H9 (cell line): Measurements from ENCODE around the gene C1orf105. TPM values are rescaled to one million over a fixed set of nuclear protein-coding genes. Genes with fewer than 3 reads are reported as not detected.

ENCODE experiments used
- DNase-seq: peaks from one replicate; pipeline ENCODE4 v3.0.0-alpha.2; 2017
- H2AFZ ChIP-seq: one replicate; pipeline ENCODE4 v1.6.1; 2013; ENCODE audit warnings: mild to moderate bottlenecking, low read length, control low read depth, moderate library complexity
- H2AK5ac ChIP-seq: 2 replicates; pipeline ENCODE4 v1.6.1; 2013; ENCODE audit warnings: low read length, control low read depth, mixed read lengths; ENCODE audit not compliant: insufficient read length
- H2BK120ac ChIP-seq: one replicate; pipeline ENCODE4 v1.6.1; 2013; ENCODE audit warnings: low read depth, mild to moderate bottlenecking, low read length, control low read depth, inconsistent platforms; ENCODE audit not compliant: poor library complexity, severe bottlenecking
- H2BK12ac ChIP-seq: 2 replicates; pipeline ENCODE4 v1.6.1; 2013; ENCODE audit warnings: low read length, control low read depth, mixed read lengths, low read depth; ENCODE audit not compliant: insufficient read length
- H2BK15ac ChIP-seq: 2 replicates; pipeline ENCODE4 v1.6.1; 2013; ENCODE audit warnings: low read depth, low read length, control low read depth
- H2BK20ac ChIP-seq: one replicate; pipeline ENCODE4 v1.6.1; 2013; ENCODE audit warnings: low read depth, mild to moderate bottlenecking, low read length, control low read depth, inconsistent platforms; ENCODE audit not compliant: poor library complexity, severe bottlenecking
- H2BK5ac ChIP-seq: 2 replicates; pipeline ENCODE4 v1.6.1; 2013; ENCODE audit warnings: low read length, control low read depth, mixed read lengths; ENCODE audit not compliant: insufficient read length
- H3K14ac ChIP-seq: 2 replicates; pipeline ENCODE4 v1.6.1; 2013; ENCODE audit warnings: low read length, control low read depth; ENCODE audit not compliant: insufficient read depth
- H3K18ac ChIP-seq: 2 replicates; pipeline ENCODE4 v1.6.1; 2013; ENCODE audit warnings: low read depth, mild to moderate bottlenecking, mixed read lengths, low read length, control low read depth; ENCODE audit not compliant: insufficient read length
- H3K23ac ChIP-seq: 2 replicates; pipeline ENCODE4 v1.6.1; 2013; ENCODE audit warnings: low read length, control low read depth, mixed read lengths, low read depth; ENCODE audit not compliant: insufficient read length
- H3K23me2 ChIP-seq: 2 replicates; pipeline ENCODE4 v1.6.1; 2013; ENCODE audit warnings: low read depth, mild to moderate bottlenecking, mixed read lengths, low read length, control low read depth; ENCODE audit not compliant: insufficient read length, poor library complexity, severe bottlenecking
- H3K27ac ChIP-seq: 2 replicates; pipeline ENCODE4 v1.5.1; 2013; ENCODE audit warnings: low read length, control low read depth, mixed read lengths, low read depth; ENCODE audit not compliant: insufficient read length
- H3K27me3 ChIP-seq: 2 replicates; pipeline ENCODE4 v1.6.1; 2013; ENCODE audit warnings: low read length, control low read depth, inconsistent platforms; ENCODE audit not compliant: insufficient read depth
- H3K4ac ChIP-seq: 2 replicates; pipeline ENCODE4 v1.6.1; 2013; ENCODE audit warnings: low read depth, mild to moderate bottlenecking, control low read depth, inconsistent platforms, low read length, moderate library complexity
- H3K4me1 ChIP-seq: 2 replicates; pipeline ENCODE4 v1.6.1; 2013; ENCODE audit warnings: low read length, control low read depth, inconsistent platforms; ENCODE audit not compliant: insufficient read depth
- H3K4me2 ChIP-seq: 2 replicates; pipeline ENCODE4 v1.6.1; 2013; ENCODE audit warnings: low read length, control low read depth, mixed read lengths; ENCODE audit not compliant: insufficient read length, insufficient read depth
- H3K56ac ChIP-seq: 2 replicates; pipeline ENCODE4 v1.6.1; 2013; ENCODE audit warnings: low read depth, mild to moderate bottlenecking, mixed read lengths, low read length, control low read depth; ENCODE audit not compliant: insufficient read length
- H3K79me1 ChIP-seq: 2 replicates; pipeline ENCODE4 v1.6.1; 2013; ENCODE audit warnings: low read depth, mild to moderate bottlenecking, moderate library complexity, low read length, control low read depth, inconsistent platforms; ENCODE audit not compliant: insufficient read depth, poor library complexity, severe bottlenecking
- H3K79me2 ChIP-seq: 2 replicates; pipeline ENCODE4 v1.6.1; 2013; ENCODE audit warnings: low read length, control low read depth, inconsistent platforms; ENCODE audit not compliant: insufficient read depth
- H3K9ac ChIP-seq: 2 replicates; pipeline ENCODE4 v1.6.1; 2013; ENCODE audit warnings: low read length, control low read depth, mixed read lengths; ENCODE audit not compliant: insufficient read length; ENCODE audit errors: extremely low read depth
- H3K9me3 ChIP-seq: one replicate; pipeline ENCODE4 v1.6.1; 2013; ENCODE audit warnings: low read depth, low read length, inconsistent platforms; ENCODE audit not compliant: control insufficient read depth
- H3T11ph ChIP-seq: one replicate; pipeline ENCODE4 v1.6.1; 2013; ENCODE audit warnings: mild to moderate bottlenecking, low read length, control low read depth, inconsistent platforms
- H4K20me1 ChIP-seq: one replicate; pipeline ENCODE4 v1.6.1; 2013; ENCODE audit not compliant: control insufficient read depth, insufficient read length, insufficient read depth
- H4K5ac ChIP-seq: 2 replicates; pipeline ENCODE4 v1.6.1; 2013; ENCODE audit warnings: low read depth, mild to moderate bottlenecking, mixed read lengths, low read length, control low read depth; ENCODE audit not compliant: insufficient read length
- H4K8ac ChIP-seq: replicated peaks from 2 replicates; pipeline ENCODE4 v1.6.1; 2013; ENCODE audit warnings: low read length, control low read depth, mixed read lengths, low read depth; ENCODE audit not compliant: insufficient read length
- H4K91ac ChIP-seq: 2 replicates; pipeline ENCODE4 v1.6.1; 2013; ENCODE audit warnings: low read depth, mild to moderate bottlenecking, moderate library complexity, mixed read lengths, low read length, control low read depth; ENCODE audit not compliant: insufficient read length
- H3K27ac Mint-ChIP-seq, 3 experiments: 2 replicates in 2 of 3; 3 replicates in 1 of 3; pipeline ENCODE4 v1.8.0; 2020 to 2021; ENCODE audit warnings: mixed read lengths in 3 of 3, mild to moderate bottlenecking in 1 of 3, moderate library complexity in 1 of 3
- H3K27me3 Mint-ChIP-seq: 2 replicates; pipeline ENCODE4 v1.8.0; 2021; ENCODE audit warnings: low read depth, mild to moderate bottlenecking, moderate library complexity, mixed read lengths
- H3K36me3 Mint-ChIP-seq, 3 experiments: 2 replicates in 2 of 3; 3 replicates in 1 of 3; pipeline ENCODE4 v1.8.0; 2020 to 2021; ENCODE audit warnings: low read depth in 3 of 3, mixed read lengths in 3 of 3; ENCODE audit not compliant: insufficient read depth in 1 of 3
- H3K4me1 Mint-ChIP-seq, 2 experiments: 2 replicates each; pipeline ENCODE4 v1.8.0; 2020; ENCODE audit warnings: mixed read lengths in 2 of 2
- H3K4me3 Mint-ChIP-seq, 2 experiments: 2 replicates in 1 of 2; 3 replicates in 1 of 2; pipeline ENCODE4 v1.8.0; 2020 to 2021; ENCODE audit warnings: mild to moderate bottlenecking in 2 of 2, mixed read lengths in 2 of 2, moderate library complexity in 1 of 2
- H3K9me3 Mint-ChIP-seq, 2 experiments: 2 replicates in 1 of 2; 3 replicates in 1 of 2; pipeline ENCODE4 v1.8.0; 2020; ENCODE audit warnings: mild to moderate bottlenecking in 2 of 2, mixed read lengths in 2 of 2, moderate library complexity in 1 of 2
- WGBS: extraction: QIAGEN DNeasy Blood & Tissue Kit; methylation state at CpG from one replicate; pipeline ENCODE4 v1.1.7; 2013; ENCODE audit warnings: missing lambda C conversion rate, low lambda C conversion rate, mixed read lengths; ENCODE audit not compliant: insufficient read length; ENCODE audit errors: extremely low coverage; 5-methylcytosine and 5-hydroxymethylcytosine counted together
- total RNA-seq: library from RNA; stranded (reverse); gene quantifications from 2 replicates; pipeline ENCODE4 v1.2.1, GENCODE V29; 2021
- TF ChIP-seq, protein P1 (sequence below): fragments of 200-600 bp; sonication (generic); conservative IDR thresholded peaks from 3 replicates; pipeline ENCODE4 v1.8.0; 2021; ENCODE audit warnings: antibody characterized with exemption, mild to moderate bottlenecking

Gene C1orf105
- total RNA-seq, 1 experiment from 2014 or later = not detected

DNA sequence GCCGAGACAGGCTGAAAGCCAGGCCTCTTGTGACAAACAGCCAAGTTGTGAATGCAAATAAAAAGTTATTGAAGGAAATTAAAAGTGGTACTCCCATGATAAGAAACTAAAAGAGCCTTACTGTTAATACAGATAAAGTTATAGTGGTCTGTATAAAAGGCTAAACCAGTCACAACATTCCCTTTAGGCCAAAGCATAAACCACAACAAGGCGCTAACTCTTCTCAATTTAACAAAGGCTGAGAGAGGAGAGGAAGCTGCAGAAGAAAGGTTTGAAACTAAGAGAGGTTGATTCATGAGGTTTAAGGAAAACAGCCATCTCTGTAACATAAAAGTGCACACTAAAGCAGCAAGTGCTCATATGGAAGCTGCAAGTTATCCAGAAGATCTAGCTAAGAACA lies 10.7 kb downstream of the C1orf105 start:
- Histone ChIP-seq H2BK12ac (no peak overlapping the region), H4K91ac (no peak overlapping the region), H3K79me2 (no peaks in the 10 kb centered on the region), H3K79me1 (no peaks in the 10 kb centered on the region), H3K27me3 (no peaks in the 10 kb centered on the region), H3K18ac (no peak overlapping the region), H3K4me2 (no peak overlapping the region), H3K56ac (no peak overlapping the region), H4K5ac (no peak overlapping the region), H2BK15ac (no peak overlapping the region), H3K23me2 (no peaks in the 10 kb centered on the region), H3K9ac (no peak overlapping the region), H3K4ac (no peak overlapping the region), H3K23ac (no peak overlapping the region), H2BK120ac (no peak overlapping the region), H4K8ac (peak overlapping the region; percentile 35), H2BK20ac (no peak overlapping the region), H3T11ph (no peak overlapping the region), H4K20me1 (no peaks in the 10 kb centered on the region), H2BK5ac (no peak overlapping the region), H2AK5ac (no peak overlapping the region), H3K9me3 (no peaks in the 10 kb centered on the region), H3K14ac (no peak overlapping the region), H2AFZ (no peak overlapping the region), H3K4me1 (no peaks in the 10 kb centered on the region; the same call in 1 of the 2 replicates), H3K27ac (no peak overlapping the region)
- H3K9me3 Mint-ChIP-seq = peaks cover 0 to 7% of the 10 kb centered on the region in 2 experiments; a peak in 3 of 5 replicates
- WGBS = no CpG with 5 or more reads among the region's 2 CpGs
- DNase-seq = no peak
- H3K4me3 Mint-ChIP-seq = no peak overlapping the region
- H3K27me3 Mint-ChIP-seq = no peaks in the 10 kb centered on the region; the same call in 1 of the 2 replicates
- peaks cover 0 to 6% (median 1%) of the 10 kb centered on the region in 3 experiments; a peak in 3 of 7 replicates for H3K36me3 Mint-ChIP-seq
- TF ChIP-seq, protein P1, sequence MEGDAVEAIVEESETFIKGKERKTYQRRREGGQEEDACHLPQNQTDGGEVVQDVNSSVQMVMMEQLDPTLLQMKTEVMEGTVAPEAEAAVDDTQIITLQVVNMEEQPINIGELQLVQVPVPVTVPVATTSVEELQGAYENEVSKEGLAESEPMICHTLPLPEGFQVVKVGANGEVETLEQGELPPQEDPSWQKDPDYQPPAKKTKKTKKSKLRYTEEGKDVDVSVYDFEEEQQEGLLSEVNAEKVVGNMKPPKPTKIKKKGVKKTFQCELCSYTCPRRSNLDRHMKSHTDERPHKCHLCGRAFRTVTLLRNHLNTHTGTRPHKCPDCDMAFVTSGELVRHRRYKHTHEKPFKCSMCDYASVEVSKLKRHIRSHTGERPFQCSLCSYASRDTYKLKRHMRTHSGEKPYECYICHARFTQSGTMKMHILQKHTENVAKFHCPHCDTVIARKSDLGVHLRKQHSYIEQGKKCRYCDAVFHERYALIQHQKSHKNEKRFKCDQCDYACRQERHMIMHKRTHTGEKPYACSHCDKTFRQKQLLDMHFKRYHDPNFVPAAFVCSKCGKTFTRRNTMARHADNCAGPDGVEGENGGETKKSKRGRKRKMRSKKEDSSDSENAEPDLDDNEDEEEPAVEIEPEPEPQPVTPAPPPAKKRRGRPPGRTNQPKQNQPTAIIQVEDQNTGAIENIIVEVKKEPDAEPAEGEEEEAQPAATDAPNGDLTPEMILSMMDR = no peak
- H3K4me1 Mint-ChIP-seq = peaks cover 16% of the 10 kb centered on the region in 2 experiments
- H3K27ac Mint-ChIP-seq = 0 out of 7 replicates have a peak overlapping the region, but pooled peaks of 1 of the 3 experiments have one; percentile 21
